Panc1 (cell line): ENCODE measurements around the gene ALK. TPM values are rescaled to one million over a fixed set of nuclear protein-coding genes. Genes with fewer than 3 reads are reported as not detected.

Experiments used
- ATAC-seq: fragments of 200-7000 bp; cut with Tn5 transposase; 2 replicates; pipeline ENCODE4 v1.9.1; 2020; ENCODE audit warnings: mild to moderate bottlenecking, moderate library complexity
- BruUV-seq: library from RNA; stranded (reverse); fragments of 400-500 nt; replicated peaks from 2 replicates; lab custom pipeline; 2021; lab: Mats Ljungman, UMichigan
- CTCF ChIA-PET: fragments of 300-600 bp; sonication (Branson Sonifier 250); formaldehyde crosslinking; loops from one replicate; lab custom pipeline; 2022; ENCODE audit warnings: antibody characterized with exemption; lab: Charles Lee
- POLR2A ChIA-PET: fragments of 300-600 bp; sonication (Branson Sonifier 250); formaldehyde crosslinking; loops from one replicate; lab custom pipeline; 2022; ENCODE audit warnings: antibody characterized with exemption; lab: Charles Lee
- DNase-seq: peaks from one replicate; pipeline ENCODE4 v3.0.0-alpha.2; 2010; ENCODE audit warnings: low read depth, low spot score
- H3K27ac ChIP-seq: 2 replicates; pipeline ENCODE4 v1.5.1; 2011; ENCODE audit warnings: mild to moderate bottlenecking, low read length, inconsistent platforms
- H3K27me3 ChIP-seq: fragments of 200-500 bp; sonication (Bioruptor generic); 2 replicates; pipeline ENCODE4 v1.6.0; 2014; ENCODE audit warnings: low read length, inconsistent platforms; ENCODE audit not compliant: control insufficient read depth, insufficient read depth
- H3K36me3 ChIP-seq: fragments of 200-500 bp; sonication (Bioruptor generic); 2 replicates; pipeline ENCODE4 v1.5.1; 2014; ENCODE audit warnings: inconsistent platforms, mild to moderate bottlenecking, low read length, moderate library complexity; ENCODE audit not compliant: control insufficient read depth, insufficient read depth
- H3K4me1 ChIP-seq: 2 replicates; pipeline ENCODE4 v1.5.1; 2011; ENCODE audit warnings: inconsistent platforms, mild to moderate bottlenecking, low read length, moderate library complexity; ENCODE audit not compliant: control insufficient read depth, insufficient read depth
- H3K4me3 ChIP-seq, 2 experiments: 2 replicates each; pipeline ENCODE4 v1.5.1; 2011 to 2012; ENCODE audit warnings: low read depth in 2 of 2, low read length in 2 of 2, mild to moderate bottlenecking in 2 of 2, inconsistent platforms in 1 of 2, moderate library complexity in 1 of 2
- H3K9me3 ChIP-seq: fragments of 200-500 bp; sonication (Bioruptor generic); 2 replicates; pipeline ENCODE4 v1.5.1; 2014; ENCODE audit warnings: low read depth, mild to moderate bottlenecking, inconsistent platforms, low read length, moderate library complexity; ENCODE audit not compliant: control insufficient read depth, insufficient read depth
- CTCF ChIP-seq: fragments of 450-650 bp; IDR thresholded peaks from 2 replicates; pipeline ENCODE4 v1.5.1; 2017; ENCODE audit warnings: mild to moderate bottlenecking
- POLR2AphosphoS5 ChIP-seq: IDR thresholded peaks from 2 replicates; pipeline ENCODE4 v1.6.1; 2012; ENCODE audit warnings: mild to moderate bottlenecking, low read depth, low read length, moderate library complexity
- REST ChIP-seq, 2 experiments: IDR thresholded peaks; 2 replicates each; pipeline ENCODE4 v1.6.1; 2011 to 2012; ENCODE audit warnings: low read depth in 2 of 2, control low read depth in 1 of 2, low read length in 1 of 2, mild to moderate bottlenecking in 1 of 2, moderate library complexity in 1 of 2; ENCODE audit not compliant: insufficient read depth in 1 of 2
- SIN3A ChIP-seq: IDR thresholded peaks from 2 replicates; pipeline ENCODE4 v1.6.1; 2012; ENCODE audit warnings: low read depth, mild to moderate bottlenecking, low read length, moderate library complexity, borderline replicate concordance; ENCODE audit not compliant: insufficient read depth
- TCF7L2 ChIP-seq: IDR thresholded peaks from 2 replicates; pipeline ENCODE4 v1.6.1; 2011; ENCODE audit warnings: mild to moderate bottlenecking, low read depth, low read length, inconsistent platforms
- in situ Hi-C: cut with HindIII; loops from 2 replicates; pipeline ENCODE4 v1.10.0; 2016; ENCODE audit warnings: low sequenced_read_pairs, low pct_unique_long_range_greater_than_20kb
- intact Hi-C: fragments of 100-400 bp; cut with micrococcal nuclease; formaldehyde crosslinking; loops from one replicate; pipeline ENCODE4 v1.10.0; 2022; ENCODE audit not compliant: unreplicated experiment
- total RNA-seq: library from RNA; stranded (reverse); gene quantifications from one replicate; pipeline ENCODE4 v1.2.1, GENCODE V29; 2021; ENCODE audit not compliant: unreplicated experiment

ALK gene
- total RNA-seq, 1 experiment from 2014 or later = not detected

- H3K36me3 ChIP-seq = peaks cover 13% of the 10 kb centered on the region
- DNase-seq = no peak
- intact Hi-C loops (no loop called here), in situ Hi-C loops (no loop called here)
- no peaks in the 10 kb centered on the region for H3K9me3 ChIP-seq
- no peaks in the 10 kb centered on the region for H3K27me3 ChIP-seq
- no peak overlapping the region for H3K27ac ChIP-seq
- H3K4me1 ChIP-seq = no peaks in the 10 kb centered on the region
- ChIA-PET POLR2A (no interaction called here), CTCF (no interaction called here)
- no peak for ATAC-seq
- TF ChIP-seq REST (IDR thresholded peaks at IDR 0.05; ENCODE audit: insufficient read depth in 1 of 2, low read depth in 2 of 2, low read length in 1 of 2) = no peak
- TF ChIP-seq TCF7L2 = no peak
- TF ChIP-seq CTCF = no peak
- no peak for TF ChIP-seq SIN3A
- no peak for TF ChIP-seq POLR2AphosphoS5
- no peak overlapping the region for H3K4me3 ChIP-seq
- no TSS peak for BruUV-seq
These were observed 777.7 kb downstream of the ALK start for GRCh38 chr2:29143657-29144056.

Other genes with a start within 250 kb of the ALK start
- 66.4 TPM for gene YPEL5, start 225.4 kb upstream of the ALK start, total RNA-seq